HepG2 (cell line): Measurements from ENCODE around the gene SELENOV.

ENCODE experiments used
- CBX5 ChIP-seq: sonication (generic); formaldehyde crosslinking; IDR thresholded peaks from 2 replicates; pipeline ENCODE4 v1.4.0; 2020; ENCODE audit warnings: missing genetic modification reagents, borderline replicate concordance
- EZH2 ChIP-seq: conservative IDR thresholded peaks from 2 replicates; pipeline ENCODE4 v1.6.1; 2012; ENCODE audit warnings: mild to moderate bottlenecking, low read depth, low read length, moderate library complexity
- NR1H2 ChIP-seq: sonication (generic); formaldehyde crosslinking; IDR thresholded peaks from 2 replicates; pipeline ENCODE4 v1.8.1; 2022; ENCODE audit warnings: low read depth, missing genetic modification reagents, borderline replicate concordance
- POLR2A ChIP-seq, 2 experiments: IDR thresholded peaks; 2 replicates each; pipeline ENCODE4 v1.6.1; 2011; ENCODE audit warnings: low read depth in 2 of 2, low read length in 2 of 2, mild to moderate bottlenecking in 1 of 2, moderate library complexity in 1 of 2; ENCODE audit not compliant: insufficient read depth in 1 of 2
- POLR2AphosphoS5 ChIP-seq: IDR thresholded peaks from 2 replicates; pipeline ENCODE4 v1.6.1; 2012; ENCODE audit warnings: low read depth, low read length
- RFX3 ChIP-seq: IDR thresholded peaks from 2 replicates; pipeline ENCODE4 v1.6.1; 2016; ENCODE audit warnings: missing biosample characterization, missing genetic modification reagents
- SCMH1 ChIP-seq: sonication (generic); formaldehyde crosslinking; IDR thresholded peaks from 2 replicates; pipeline ENCODE4 v1.9.0; 2021; ENCODE audit warnings: missing genetic modification reagents, mild to moderate bottlenecking, borderline replicate concordance
- ZNF121 ChIP-seq: sonication (generic); formaldehyde crosslinking; IDR thresholded peaks from 2 replicates; pipeline ENCODE4 v1.5.0; 2020; ENCODE audit warnings: mild to moderate bottlenecking, missing genetic modification reagents
- ZZZ3 ChIP-seq: sonication (generic); formaldehyde crosslinking; IDR thresholded peaks from 2 replicates; pipeline ENCODE4 v1.4.0; 2020; ENCODE audit warnings: missing genetic modification reagents, mild to moderate bottlenecking, borderline replicate concordance
- TF ChIP-seq, protein P1 (sequence below): sonication (generic); formaldehyde crosslinking; conservative IDR thresholded peaks from 2 replicates; pipeline ENCODE4 v1.4.0; 2020; ENCODE audit warnings: missing genetic modification reagents
- TF ChIP-seq, protein P2 (sequence below), 2 experiments: sonication (generic) in 1 of 2; formaldehyde crosslinking in 1 of 2; IDR thresholded peaks; 2 replicates each; pipeline versions ENCODE4 v1.5.1 to v1.6.1; 2011 to 2020; ENCODE audit warnings: borderline replicate concordance in 1 of 2, low read depth in 1 of 2, low read length in 1 of 2, mild to moderate bottlenecking in 1 of 2, missing genetic modification reagents in 1 of 2, moderate library complexity in 1 of 2
- TF ChIP-seq, protein P3 (sequence below): sonication (generic); formaldehyde crosslinking; IDR thresholded peaks from 2 replicates; pipeline ENCODE4 v1.8.0; 2022; ENCODE audit warnings: missing genetic modification reagents, low read depth, mild to moderate bottlenecking, borderline replicate concordance
- TF ChIP-seq, protein P4 (sequence below): sonication (generic); formaldehyde crosslinking; IDR thresholded peaks from 2 replicates; pipeline ENCODE4 v1.5.0; 2020; ENCODE audit warnings: mild to moderate bottlenecking, missing genetic modification reagents, borderline replicate concordance

DNA sequence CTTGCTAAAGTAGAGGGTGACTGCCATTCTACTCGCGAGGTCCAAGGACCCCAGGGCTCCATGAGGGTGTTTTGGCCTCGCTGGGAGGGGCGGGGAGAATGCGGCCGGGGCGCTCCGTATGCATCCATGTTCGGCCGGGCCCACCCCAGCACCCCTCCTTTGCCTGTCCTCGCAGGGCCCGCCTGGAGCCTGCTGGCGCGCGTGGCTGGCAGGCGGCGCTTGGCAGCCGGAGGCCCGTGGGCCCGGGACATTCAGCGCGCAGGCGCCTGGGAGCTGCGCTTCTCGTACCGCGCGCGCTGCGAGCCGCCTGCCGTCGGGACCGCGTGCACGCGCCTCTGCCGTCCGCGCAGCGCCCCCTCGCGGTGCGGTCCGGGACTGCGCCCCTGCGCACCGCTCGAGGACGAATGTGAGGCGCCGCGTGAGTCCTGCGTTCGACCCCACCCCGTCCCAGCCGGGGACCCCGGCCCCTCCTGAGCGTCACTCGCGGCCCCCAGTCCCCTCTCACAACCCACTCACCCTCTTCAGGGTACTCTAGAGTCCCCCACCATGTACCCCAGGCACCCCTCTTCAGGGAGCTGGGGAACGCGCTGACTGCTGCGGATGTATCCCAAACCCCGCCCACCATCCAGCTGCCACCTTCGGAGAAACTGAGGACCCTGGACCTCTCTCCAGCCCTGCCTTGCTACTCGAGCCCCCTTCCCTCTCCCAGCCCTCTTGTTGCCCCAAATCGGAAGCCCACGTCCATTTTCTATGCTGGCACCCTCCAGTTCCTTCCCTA is 12.1 kb upstream of the SELENOV start:
- TF ChIP-seq, protein P1, sequence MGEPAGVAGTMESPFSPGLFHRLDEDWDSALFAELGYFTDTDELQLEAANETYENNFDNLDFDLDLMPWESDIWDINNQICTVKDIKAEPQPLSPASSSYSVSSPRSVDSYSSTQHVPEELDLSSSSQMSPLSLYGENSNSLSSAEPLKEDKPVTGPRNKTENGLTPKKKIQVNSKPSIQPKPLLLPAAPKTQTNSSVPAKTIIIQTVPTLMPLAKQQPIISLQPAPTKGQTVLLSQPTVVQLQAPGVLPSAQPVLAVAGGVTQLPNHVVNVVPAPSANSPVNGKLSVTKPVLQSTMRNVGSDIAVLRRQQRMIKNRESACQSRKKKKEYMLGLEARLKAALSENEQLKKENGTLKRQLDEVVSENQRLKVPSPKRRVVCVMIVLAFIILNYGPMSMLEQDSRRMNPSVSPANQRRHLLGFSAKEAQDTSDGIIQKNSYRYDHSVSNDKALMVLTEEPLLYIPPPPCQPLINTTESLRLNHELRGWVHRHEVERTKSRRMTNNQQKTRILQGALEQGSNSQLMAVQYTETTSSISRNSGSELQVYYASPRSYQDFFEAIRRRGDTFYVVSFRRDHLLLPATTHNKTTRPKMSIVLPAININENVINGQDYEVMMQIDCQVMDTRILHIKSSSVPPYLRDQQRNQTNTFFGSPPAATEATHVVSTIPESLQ (CRISPR knock-in tag) = 0 out of 2 replicates have a peak, but pooled peaks have one; percentile 52
- TF ChIP-seq ZNF121 (CRISPR knock-in tag) (no peak; the same call in 1 of the 2 replicates), NR1H2 (CRISPR knock-in tag) (peak; percentile 97), POLR2A (IDR thresholded peaks at IDR 0.05; ENCODE audit: insufficient read depth in 1 of 2, low read depth in 2 of 2, low read length in 2 of 2) (no peak), SCMH1 (CRISPR knock-in tag) (no peak), CBX5 (CRISPR knock-in tag) (peak; percentile 86), EZH2 (no peak), POLR2AphosphoS5 (no peak), RFX3 (CRISPR knock-in tag) (no peak), ZZZ3 (CRISPR knock-in tag) (peak; percentile 70)
- TF ChIP-seq, protein P2, sequence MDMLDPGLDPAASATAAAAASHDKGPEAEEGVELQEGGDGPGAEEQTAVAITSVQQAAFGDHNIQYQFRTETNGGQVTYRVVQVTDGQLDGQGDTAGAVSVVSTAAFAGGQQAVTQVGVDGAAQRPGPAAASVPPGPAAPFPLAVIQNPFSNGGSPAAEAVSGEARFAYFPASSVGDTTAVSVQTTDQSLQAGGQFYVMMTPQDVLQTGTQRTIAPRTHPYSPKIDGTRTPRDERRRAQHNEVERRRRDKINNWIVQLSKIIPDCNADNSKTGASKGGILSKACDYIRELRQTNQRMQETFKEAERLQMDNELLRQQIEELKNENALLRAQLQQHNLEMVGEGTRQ (IDR thresholded peaks at IDR 0.05; ENCODE audit: low read depth, low read length) = no peak
- TF ChIP-seq, protein P2 (CRISPR knock-in tag; IDR thresholded peaks at IDR 0.05; ENCODE audit: borderline replicate concordance) = no peak
- TF ChIP-seq, protein P3, sequence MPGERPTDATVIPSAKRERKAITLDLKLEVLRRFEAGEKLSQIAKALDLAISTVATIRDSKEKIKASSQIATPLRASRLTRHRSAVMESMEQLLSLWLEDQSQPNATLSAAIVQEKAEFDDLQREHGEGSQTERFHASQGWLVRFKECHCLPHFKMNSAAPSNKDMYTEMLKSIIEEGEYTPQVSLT (CRISPR knock-in tag) = peak; percentile 57; the same call in 1 of the 2 replicates
- TF ChIP-seq, protein P4, sequence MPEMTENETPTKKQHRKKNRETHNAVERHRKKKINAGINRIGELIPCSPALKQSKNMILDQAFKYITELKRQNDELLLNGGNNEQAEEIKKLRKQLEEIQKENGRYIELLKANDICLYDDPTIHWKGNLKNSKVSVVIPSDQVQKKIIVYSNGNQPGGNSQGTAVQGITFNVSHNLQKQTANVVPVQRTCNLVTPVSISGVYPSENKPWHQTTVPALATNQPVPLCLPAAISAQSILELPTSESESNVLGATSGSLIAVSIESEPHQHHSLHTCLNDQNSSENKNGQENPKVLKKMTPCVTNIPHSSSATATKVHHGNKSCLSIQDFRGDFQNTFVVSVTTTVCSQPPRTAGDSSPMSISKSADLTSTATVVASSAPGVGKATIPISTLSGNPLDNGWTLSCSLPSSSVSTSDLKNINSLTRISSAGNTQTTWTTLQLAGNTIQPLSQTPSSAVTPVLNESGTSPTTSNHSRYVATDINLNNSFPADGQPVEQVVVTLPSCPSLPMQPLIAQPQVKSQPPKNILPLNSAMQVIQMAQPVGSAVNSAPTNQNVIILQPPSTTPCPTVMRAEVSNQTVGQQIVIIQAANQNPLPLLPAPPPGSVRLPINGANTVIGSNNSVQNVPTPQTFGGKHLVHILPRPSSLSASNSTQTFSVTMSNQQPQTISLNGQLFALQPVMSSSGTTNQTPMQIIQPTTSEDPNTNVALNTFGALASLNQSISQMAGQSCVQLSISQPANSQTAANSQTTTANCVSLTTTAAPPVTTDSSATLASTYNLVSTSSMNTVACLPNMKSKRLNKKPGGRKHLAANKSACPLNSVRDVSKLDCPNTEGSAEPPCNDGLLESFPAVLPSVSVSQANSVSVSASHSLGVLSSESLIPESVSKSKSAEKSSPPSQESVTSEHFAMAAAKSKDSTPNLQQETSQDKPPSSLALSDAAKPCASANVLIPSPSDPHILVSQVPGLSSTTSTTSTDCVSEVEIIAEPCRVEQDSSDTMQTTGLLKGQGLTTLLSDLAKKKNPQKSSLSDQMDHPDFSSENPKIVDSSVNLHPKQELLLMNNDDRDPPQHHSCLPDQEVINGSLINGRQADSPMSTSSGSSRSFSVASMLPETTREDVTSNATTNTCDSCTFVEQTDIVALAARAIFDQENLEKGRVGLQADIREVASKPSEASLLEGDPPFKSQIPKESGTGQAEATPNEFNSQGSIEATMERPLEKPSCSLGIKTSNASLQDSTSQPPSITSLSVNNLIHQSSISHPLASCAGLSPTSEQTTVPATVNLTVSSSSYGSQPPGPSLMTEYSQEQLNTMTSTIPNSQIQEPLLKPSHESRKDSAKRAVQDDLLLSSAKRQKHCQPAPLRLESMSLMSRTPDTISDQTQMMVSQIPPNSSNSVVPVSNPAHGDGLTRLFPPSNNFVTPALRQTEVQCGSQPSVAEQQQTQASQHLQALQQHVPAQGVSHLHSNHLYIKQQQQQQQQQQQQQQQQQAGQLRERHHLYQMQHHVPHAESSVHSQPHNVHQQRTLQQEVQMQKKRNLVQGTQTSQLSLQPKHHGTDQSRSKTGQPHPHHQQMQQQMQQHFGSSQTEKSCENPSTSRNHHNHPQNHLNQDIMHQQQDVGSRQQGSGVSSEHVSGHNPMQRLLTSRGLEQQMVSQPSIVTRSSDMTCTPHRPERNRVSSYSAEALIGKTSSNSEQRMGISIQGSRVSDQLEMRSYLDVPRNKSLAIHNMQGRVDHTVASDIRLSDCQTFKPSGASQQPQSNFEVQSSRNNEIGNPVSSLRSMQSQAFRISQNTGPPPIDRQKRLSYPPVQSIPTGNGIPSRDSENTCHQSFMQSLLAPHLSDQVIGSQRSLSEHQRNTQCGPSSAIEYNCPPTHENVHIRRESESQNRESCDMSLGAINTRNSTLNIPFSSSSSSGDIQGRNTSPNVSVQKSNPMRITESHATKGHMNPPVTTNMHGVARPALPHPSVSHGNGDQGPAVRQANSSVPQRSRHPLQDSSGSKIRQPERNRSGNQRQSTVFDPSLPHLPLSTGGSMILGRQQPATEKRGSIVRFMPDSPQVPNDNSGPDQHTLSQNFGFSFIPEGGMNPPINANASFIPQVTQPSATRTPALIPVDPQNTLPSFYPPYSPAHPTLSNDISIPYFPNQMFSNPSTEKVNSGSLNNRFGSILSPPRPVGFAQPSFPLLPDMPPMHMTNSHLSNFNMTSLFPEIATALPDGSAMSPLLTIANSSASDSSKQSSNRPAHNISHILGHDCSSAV = no peak
